ENCODE results near the gene MRGPRF.

MRGPRF gene

DNA sequence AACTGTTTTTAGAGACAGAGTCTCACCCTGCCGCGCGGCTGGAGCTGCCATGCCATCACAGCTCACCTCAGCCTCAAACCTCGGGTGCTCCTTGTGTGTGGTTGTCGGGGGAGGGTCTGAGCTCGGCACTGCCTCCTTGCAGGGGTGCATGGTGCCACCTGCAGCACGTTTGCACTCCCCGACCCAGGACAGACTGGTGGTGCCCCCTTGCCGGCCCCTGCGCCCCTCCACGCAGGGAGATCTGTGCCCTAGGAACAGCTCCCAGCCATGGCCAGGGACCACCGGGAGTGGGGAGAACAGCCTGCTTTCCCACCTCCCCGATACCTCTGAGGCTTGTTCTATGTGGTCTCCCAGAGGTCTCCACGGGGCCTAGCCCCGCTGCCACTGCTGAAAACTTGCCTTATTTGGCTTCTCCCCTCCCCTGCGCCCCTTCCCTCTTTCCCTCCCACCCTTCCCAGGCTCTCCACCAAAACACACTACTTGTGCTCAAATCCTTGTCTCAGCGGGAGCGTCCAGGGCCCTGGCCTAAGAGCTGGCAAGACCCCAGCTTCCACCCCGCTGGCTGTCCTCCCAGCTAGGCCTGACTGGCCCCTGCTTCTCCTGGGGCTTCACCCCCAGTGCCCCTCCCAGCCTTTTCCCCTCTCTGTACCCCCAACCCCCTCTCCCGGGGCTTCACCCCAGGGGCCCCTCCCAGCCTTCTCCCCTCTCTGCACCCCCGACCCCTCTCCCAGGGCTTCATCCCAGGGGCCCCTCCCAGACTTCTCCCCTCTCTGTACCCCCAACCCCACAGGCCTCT lies 22.3 kb upstream of the MRGPRF start:
- CTCF ChIA-PET = no interaction called here
- POLR2A ChIA-PET = no interaction called here
- TF ChIP-seq, protein P1, sequence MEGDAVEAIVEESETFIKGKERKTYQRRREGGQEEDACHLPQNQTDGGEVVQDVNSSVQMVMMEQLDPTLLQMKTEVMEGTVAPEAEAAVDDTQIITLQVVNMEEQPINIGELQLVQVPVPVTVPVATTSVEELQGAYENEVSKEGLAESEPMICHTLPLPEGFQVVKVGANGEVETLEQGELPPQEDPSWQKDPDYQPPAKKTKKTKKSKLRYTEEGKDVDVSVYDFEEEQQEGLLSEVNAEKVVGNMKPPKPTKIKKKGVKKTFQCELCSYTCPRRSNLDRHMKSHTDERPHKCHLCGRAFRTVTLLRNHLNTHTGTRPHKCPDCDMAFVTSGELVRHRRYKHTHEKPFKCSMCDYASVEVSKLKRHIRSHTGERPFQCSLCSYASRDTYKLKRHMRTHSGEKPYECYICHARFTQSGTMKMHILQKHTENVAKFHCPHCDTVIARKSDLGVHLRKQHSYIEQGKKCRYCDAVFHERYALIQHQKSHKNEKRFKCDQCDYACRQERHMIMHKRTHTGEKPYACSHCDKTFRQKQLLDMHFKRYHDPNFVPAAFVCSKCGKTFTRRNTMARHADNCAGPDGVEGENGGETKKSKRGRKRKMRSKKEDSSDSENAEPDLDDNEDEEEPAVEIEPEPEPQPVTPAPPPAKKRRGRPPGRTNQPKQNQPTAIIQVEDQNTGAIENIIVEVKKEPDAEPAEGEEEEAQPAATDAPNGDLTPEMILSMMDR (IDR thresholded peaks at IDR 0.05; ENCODE audit: control extremely low read depth, extremely low read depth, low read depth, missing control alignments) = no peak
- no peak for DNase-seq (ENCODE audit: extremely low spot score)

DNA sequence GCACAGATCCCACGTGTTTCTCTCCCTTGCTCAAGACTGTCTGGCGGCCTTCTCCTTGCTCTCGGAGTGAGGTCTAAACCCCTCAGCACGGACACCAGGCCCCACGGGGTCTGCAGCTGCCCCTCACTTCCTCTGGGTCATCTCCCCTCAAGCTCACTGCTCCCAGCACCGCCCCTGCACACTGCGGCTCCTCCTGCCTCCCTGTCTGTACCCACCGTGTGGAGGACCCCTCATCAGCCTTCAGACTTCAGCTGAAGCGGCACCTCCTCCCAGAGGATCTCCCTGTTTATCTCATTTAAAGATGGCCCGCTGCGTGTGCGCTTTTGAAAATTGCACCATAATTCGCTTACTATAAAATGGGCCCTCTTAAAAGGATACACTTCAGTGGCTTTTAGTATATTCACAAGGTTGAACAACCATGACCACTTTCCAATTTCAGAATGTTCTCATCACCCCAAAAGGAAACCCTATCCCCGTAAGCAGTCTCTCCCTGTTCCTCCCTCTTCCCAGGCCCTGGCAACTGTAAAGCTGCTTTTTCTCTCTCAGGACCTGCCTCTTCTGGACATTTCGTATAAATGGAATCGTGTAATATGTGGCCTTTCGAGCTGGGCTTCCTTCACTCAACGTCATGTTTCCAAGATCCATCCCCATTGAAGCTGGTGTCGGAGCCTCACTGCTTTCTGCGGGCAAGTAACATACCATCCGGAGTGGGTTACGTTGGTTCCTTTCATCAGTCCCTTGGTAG lies 21.2 kb upstream of the MRGPRF start:
- ChIA-PET CTCF (no interaction called here), POLR2A (no interaction called here)
- DNase-seq (ENCODE audit: extremely low spot score) = no peak
- TF ChIP-seq, protein P1 (IDR thresholded peaks at IDR 0.05; ENCODE audit: control extremely low read depth, extremely low read depth, low read depth, missing control alignments) = no peak

- ChIA-PET CTCF (interaction anchor here (1.1 to 1.2 kb wide), 2 partner anchors 11 to 12 kb away, joined by 4 read pairs; no protein-coding TSS in a partner anchor), POLR2A (no interaction called here)
- TF ChIP-seq, protein P1 (IDR thresholded peaks at IDR 0.05; ENCODE audit: control extremely low read depth, extremely low read depth, low read depth, missing control alignments) = no peak
- DNase-seq (ENCODE audit: extremely low spot score) = no peak
Observed at GRCh38 chr11:69033431-69033830, 20.4 kb upstream of the MRGPRF start.

DNA sequence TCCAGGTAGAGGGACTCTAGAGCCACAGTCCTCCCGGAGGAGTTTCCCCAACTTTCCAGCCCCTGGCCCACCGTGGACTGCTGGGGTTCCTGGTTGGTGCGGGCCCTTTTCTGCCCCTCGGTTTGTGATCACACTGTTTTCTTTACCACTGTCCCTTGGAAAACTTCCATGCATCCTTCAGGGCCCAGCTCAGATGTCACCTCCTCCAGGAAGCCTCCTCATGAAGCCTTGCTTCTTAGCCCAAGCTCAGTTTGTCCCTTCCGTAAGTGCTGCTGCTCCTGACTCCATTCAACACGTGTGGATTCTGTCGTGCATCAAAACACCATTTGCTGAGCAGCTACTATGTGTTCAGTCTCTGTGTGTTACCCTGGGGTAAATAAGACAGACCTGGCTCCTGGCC lies 19.8 kb upstream of the MRGPRF start:
- ChIA-PET POLR2A (no interaction called here), CTCF (interaction anchor here (1.1 to 1.2 kb wide), 2 partner anchors 11 kb away, joined by 4 read pairs; no protein-coding TSS in a partner anchor)
- TF ChIP-seq, protein P1 (IDR thresholded peaks at IDR 0.05; ENCODE audit: control extremely low read depth, extremely low read depth, low read depth, missing control alignments) = no peak
- no peak for DNase-seq (ENCODE audit: extremely low spot score)

- DNase-seq (ENCODE audit: extremely low spot score) = no peak
- ChIA-PET CTCF (no interaction called here), POLR2A (no interaction called here)
- TF ChIP-seq, protein P1 (IDR thresholded peaks at IDR 0.05; ENCODE audit: control extremely low read depth, extremely low read depth, low read depth, missing control alignments) = no peak
Observed at GRCh38 chr11:69030301-69030700, 17.3 kb upstream of the MRGPRF start.

DNA sequence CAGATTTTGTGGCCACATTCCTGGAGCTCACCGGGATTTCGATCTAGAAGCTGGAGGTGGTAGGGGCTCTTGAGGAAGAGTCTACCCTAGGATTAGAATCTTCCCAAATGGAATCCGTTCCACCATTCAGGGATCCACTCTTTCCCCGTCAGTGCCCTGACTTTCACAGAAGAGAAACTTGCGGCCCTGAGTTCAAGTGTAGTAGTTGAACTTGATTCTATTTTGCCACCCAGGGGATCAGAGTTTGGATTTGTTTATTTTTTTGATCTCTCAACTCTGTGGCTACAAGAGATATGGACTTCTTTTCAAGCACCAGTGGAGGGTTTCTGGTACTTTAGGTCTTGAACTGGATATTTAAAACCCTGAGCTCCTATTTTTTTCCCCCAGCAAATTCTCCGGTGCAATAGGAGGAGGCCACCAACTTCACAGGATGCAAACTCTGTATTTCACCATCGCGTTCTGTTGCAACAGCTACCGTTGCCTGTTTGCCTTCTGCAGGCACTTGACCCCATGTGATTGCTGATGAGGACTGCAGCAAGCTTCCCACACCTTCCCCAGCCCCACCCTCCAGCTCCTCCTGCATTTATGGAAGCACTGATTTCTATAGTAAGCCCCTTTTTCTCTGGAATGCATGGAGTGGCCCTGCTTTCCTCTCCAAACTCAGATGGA lies 14.8 kb upstream of the MRGPRF start:
- POLR2A ChIA-PET = no interaction called here
- no peak for DNase-seq (ENCODE audit: extremely low spot score)
- CTCF ChIA-PET = interaction anchor here (1.7 kb wide), 1 partner anchor 16 kb away, joined by 4 read pairs; no protein-coding TSS in a partner anchor
- TF ChIP-seq, protein P1 (IDR thresholded peaks at IDR 0.05; ENCODE audit: control extremely low read depth, extremely low read depth, low read depth, missing control alignments) = no peak

All from GM10248 (cell line).